Cortex of kidney (tissue), 1 donor: ENCODE measurements around the gene PSG2.
"Not testable (repeated sequence)": the region's sequence is repeated elsewhere in the genome, so short reads cannot be mapped to it uniquely, and the experiment has no call there.

ENCODE experiments used
- DNase-seq: peaks from one replicate; lab custom pipeline; 2025; lab: John Stamatoyannopoulos, UW

PSG2 gene

GRCh38 chr19:43077881-43078280, 4.6 kb downstream of the PSG2 start:
- not testable (repeated sequence) for DNase-seq

- not testable (repeated sequence) for DNase-seq
Observed at GRCh38 chr19:43062418-43062817, 20.1 kb downstream of the PSG2 start.

- DNase-seq = not testable (repeated sequence)
Observed at GRCh38 chr19:43061326-43061725, 21.2 kb downstream of the PSG2 start.

- not testable (repeated sequence) for DNase-seq
Observed at GRCh38 chr19:43060254-43060653, 22.2 kb downstream of the PSG2 start.

GRCh38 chr19:43059482-43059881, 23.0 kb downstream of the PSG2 start:
- DNase-seq = not testable (repeated sequence)

- DNase-seq = not testable (repeated sequence)
Observed at GRCh38 chr19:43058440-43058839, 24.1 kb downstream of the PSG2 start.

GRCh38 chr19:43047966-43048365, 34.5 kb downstream of the PSG2 start:
- DNase-seq = not testable (repeated sequence)

GRCh38 chr19:43046578-43046977, 35.9 kb downstream of the PSG2 start:
- DNase-seq = not testable (repeated sequence)

GRCh38 chr19:43043492-43044180, 38.9 kb downstream of the PSG2 start:
- DNase-seq = not testable (repeated sequence)

- not testable (repeated sequence) for DNase-seq
Observed at GRCh38 chr19:43031645-43032044, 50.9 kb downstream of the PSG2 start.

GRCh38 chr19:43028866-43029265, 53.6 kb downstream of the PSG2 start:
- DNase-seq = no peak

GRCh38 chr19:43027985-43028384, 54.5 kb downstream of the PSG2 start:
- not testable (repeated sequence) for DNase-seq

- DNase-seq = not testable (repeated sequence)
Observed at GRCh38 chr19:43027061-43027460, 55.4 kb downstream of the PSG2 start.

GRCh38 chr19:43026369-43026768, 56.1 kb downstream of the PSG2 start, which contains the start of gene PSG11:
Gene PSG11 (minus strand): TSS chr19:43026469. CDS start chr19:43026372, 97 bp downstream.
- not testable (repeated sequence) for DNase-seq

- not testable (repeated sequence) for DNase-seq
Observed at GRCh38 chr19:43022098-43022497, 60.4 kb downstream of the PSG2 start.

GRCh38 chr19:43021629-43022028, 60.9 kb downstream of the PSG2 start:
- DNase-seq = not testable (repeated sequence)

- DNase-seq = not testable (repeated sequence)
Observed at GRCh38 chr19:43019588-43019987, 62.9 kb downstream of the PSG2 start.
